Prostate gland (tissue), 2 donors: ENCODE measurements around the gene SLC6A12. TPM values are rescaled to one million over a fixed set of nuclear protein-coding genes. Genes with fewer than 3 reads are reported as not detected.

Source experiments
- DNase-seq: peaks from one replicate; pipeline ENCODE4 v3.0.0-alpha.2; 2019; ENCODE audit warnings: low spot score
- H3K27ac ChIP-seq, 2 donors: fragments of 200-600 bp; sonication (generic); 2 replicates each; pipeline ENCODE4 v1.5.1; 2017 to 2019
- H3K27me3 ChIP-seq: fragments of 200-600 bp; sonication (generic); replicated peaks from 2 replicates; pipeline ENCODE4 v1.5.1; 2019; ENCODE audit not compliant: insufficient read depth
- H3K36me3 ChIP-seq, 2 donors: fragments of 200-600 bp; sonication (generic); 1 replicate in 1 of 2; 2 replicates in 1 of 2; pipeline versions ENCODE4 v1.5.1 to v1.8.1; 2017 to 2019
- H3K4me1 ChIP-seq: fragments of 200-600 bp; sonication (generic); replicated peaks from 2 replicates; pipeline ENCODE4 v1.5.1; 2019
- H3K4me3 ChIP-seq, 2 donors: fragments of 200-600 bp; sonication (generic); 2 replicates each; pipeline ENCODE4 v1.5.1; 2017 to 2019
- H3K9me3 ChIP-seq: fragments of 200-600 bp; sonication (generic); 2 replicates; pipeline ENCODE4 v1.5.1; 2017
- POLR2A ChIP-seq: fragments of 450-650 bp; IDR thresholded peaks from one replicate; pipeline ENCODE4 v1.6.1; 2016; ENCODE audit warnings: antibody characterized with exemption, mild to moderate bottlenecking
- POLR2AphosphoS5 ChIP-seq: sonication (generic); formaldehyde crosslinking; IDR thresholded peaks from one replicate; pipeline ENCODE4 v1.6.1; 2017; ENCODE audit warnings: antibody characterized with exemption
- WGBS: methylation state at CpG from one replicate; pipeline ENCODE4 v1.1.5; 2018; 5-methylcytosine and 5-hydroxymethylcytosine counted together
- intact Hi-C: fragments of 100-400 bp; cut with DNase I; formaldehyde crosslinking; loops from one replicate; pipeline ENCODE4 v1.14.2; 2022
- total RNA-seq, 2 donors: library from RNA; depleted of rRNA; stranded (reverse); fragments of >200 nt; gene quantifications; one replicate each; pipeline ENCODE4 v1.1.0, GENCODE V29; 2016
- TF ChIP-seq, protein P1 (sequence below), 4 experiments: fragments of 200-600 bp in 2 of 4; fragments of 450-650 bp in 2 of 4; sonication (generic) in 2 of 4; IDR thresholded peaks; 1 replicate in 3 of 4; 2 replicates in 1 of 4; pipeline ENCODE4 v1.5.1; 2016 to 2019; ENCODE audit warnings: antibody characterized with exemption in 4 of 4, mild to moderate bottlenecking in 2 of 4, moderate library complexity in 2 of 4

Gene SLC6A12
- total RNA-seq, result 1 to 10 TPM; 1.0 to 1.9 TPM

DNA sequence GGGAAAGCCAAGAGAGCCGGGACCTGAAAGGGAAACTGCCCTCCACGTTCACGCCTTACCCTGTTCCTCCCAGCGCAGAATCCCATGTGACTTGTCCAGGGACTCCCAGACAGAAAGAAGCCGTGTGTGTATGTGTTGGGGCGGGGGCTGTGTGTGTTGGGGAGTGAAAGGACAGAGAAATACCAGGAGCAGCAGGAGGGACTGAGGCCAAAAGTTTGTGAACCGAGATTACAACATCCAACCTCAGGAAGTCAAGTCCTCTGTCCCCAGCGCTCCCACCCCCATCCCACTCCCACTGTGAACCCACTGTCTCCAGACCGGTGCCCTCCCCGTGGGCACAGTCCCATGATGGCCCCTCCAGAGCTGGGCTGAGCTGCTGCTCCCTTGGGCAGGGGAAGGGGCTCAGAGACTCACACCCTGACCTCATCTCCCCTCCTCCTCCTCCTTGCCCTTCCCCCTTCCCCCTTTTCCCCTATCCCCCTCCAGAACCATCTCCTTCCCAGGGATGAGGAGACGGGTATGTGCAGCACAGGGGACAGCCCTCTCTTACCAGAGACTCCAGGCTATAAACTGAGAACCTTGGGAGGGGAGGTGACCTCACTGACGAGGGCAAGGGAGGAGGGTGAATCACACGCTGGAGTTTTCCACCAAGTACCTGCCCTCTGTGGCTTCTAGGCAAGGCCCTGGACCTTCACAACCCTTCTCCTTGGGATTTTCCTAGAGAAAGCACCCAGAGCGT is at the start of gene SLC6A12:
SLC6A12 (minus strand) TSS at position 155 of the 739 bp plus-strand sequence. CDS start 4,171 bp downstream, outside the sequence.
- Histone ChIP-seq H3K36me3 (no peaks in the 10 kb centered on the region), H3K4me3 (no peak within 1 kb of the TSS), H3K27ac (no peak within 1 kb of the TSS), H3K9me3 (no peaks in the 10 kb centered on the region), H3K4me1 (no peaks in the 10 kb centered on the region), H3K27me3 (no peaks in the 10 kb centered on the region)
- intact Hi-C loops, result no loop called here
- WGBS, result 53% methylated on average over 14 of the region's 14 CpGs
- DNase-seq, result no peak
- TF ChIP-seq, protein P1, sequence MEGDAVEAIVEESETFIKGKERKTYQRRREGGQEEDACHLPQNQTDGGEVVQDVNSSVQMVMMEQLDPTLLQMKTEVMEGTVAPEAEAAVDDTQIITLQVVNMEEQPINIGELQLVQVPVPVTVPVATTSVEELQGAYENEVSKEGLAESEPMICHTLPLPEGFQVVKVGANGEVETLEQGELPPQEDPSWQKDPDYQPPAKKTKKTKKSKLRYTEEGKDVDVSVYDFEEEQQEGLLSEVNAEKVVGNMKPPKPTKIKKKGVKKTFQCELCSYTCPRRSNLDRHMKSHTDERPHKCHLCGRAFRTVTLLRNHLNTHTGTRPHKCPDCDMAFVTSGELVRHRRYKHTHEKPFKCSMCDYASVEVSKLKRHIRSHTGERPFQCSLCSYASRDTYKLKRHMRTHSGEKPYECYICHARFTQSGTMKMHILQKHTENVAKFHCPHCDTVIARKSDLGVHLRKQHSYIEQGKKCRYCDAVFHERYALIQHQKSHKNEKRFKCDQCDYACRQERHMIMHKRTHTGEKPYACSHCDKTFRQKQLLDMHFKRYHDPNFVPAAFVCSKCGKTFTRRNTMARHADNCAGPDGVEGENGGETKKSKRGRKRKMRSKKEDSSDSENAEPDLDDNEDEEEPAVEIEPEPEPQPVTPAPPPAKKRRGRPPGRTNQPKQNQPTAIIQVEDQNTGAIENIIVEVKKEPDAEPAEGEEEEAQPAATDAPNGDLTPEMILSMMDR (IDR thresholded peaks at IDR 0.05), result no peak

DNA sequence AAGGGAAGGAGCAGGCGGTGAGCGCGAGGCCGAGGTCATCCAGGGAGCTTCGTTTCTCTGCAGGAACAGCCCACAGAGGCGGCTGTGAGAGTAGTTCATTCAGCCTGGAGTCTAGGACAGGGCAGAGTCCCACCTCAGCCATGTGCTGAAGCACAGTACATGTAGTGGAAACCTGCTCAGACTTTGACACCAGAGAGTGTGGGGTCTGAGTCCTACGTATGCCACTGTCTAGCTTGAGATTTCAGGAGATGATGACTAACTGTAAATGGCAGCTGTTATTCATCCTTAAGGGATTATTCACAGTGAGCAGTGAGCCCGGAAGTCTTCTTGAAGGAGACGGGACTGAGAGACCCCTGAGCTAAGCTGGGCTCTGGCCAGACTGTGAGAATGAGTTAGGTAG is 49.6 kb upstream of the SLC6A12 start:
- intact Hi-C loops, result no loop called here
- 91% methylated on average over 9 of the region's 9 CpGs for WGBS
- Histone ChIP-seq H3K4me1 (no peaks in the 10 kb centered on the region), H3K36me3 (no peaks in the 10 kb centered on the region), H3K27ac (no peak overlapping the region), H3K9me3 (no peaks in the 10 kb centered on the region), H3K4me3 (no peak overlapping the region), H3K27me3 (peaks cover 2% of the 10 kb centered on the region)
- no peak for TF ChIP-seq POLR2A
- TF ChIP-seq, protein P1 (IDR thresholded peaks at IDR 0.05), result no peak
- TF ChIP-seq POLR2AphosphoS5, result no peak
- no peak for DNase-seq

DNA sequence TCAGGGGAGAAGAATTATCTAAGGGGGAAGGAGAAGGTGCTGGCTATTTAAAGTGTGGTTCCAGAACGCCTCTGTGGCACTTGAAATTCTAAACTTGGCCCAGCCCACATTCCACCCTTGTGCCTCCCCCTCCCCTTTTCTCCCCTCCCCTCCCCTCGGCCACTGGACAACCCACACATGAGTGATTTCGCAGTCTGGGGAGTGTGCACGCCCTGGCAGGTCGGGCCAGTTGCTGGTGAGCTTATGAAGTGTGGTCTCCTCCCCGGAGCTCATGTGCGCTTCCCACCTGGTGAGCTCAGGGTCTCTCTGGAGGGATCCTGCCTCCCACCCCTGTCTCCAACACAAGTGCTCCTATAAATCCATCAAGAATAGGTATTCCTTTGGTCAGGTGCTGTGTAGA is 48.9 kb upstream of the SLC6A12 start, which contains the start of gene SLC6A13:
SLC6A13 (minus strand) TSS at position 20 of the 400 bp plus-strand sequence. CDS start 2,784 bp downstream, outside the sequence.
- Histone ChIP-seq H3K27ac (no peak within 1 kb of the TSS), H3K4me3 (no peak within 1 kb of the TSS), H3K4me1 (no peaks in the 10 kb centered on the region), H3K27me3 (peaks cover 2% of the 10 kb centered on the region), H3K36me3 (no peaks in the 10 kb centered on the region), H3K9me3 (no peaks in the 10 kb centered on the region)
- WGBS, result 22% methylated on average over 7 of the region's 7 CpGs
- DNase-seq, result no peak
- TF ChIP-seq POLR2A, result no peak
- TF ChIP-seq POLR2AphosphoS5, result no peak
- TF ChIP-seq, protein P1 (IDR thresholded peaks at IDR 0.05), result no peak
- intact Hi-C loops, result no loop called here

DNA sequence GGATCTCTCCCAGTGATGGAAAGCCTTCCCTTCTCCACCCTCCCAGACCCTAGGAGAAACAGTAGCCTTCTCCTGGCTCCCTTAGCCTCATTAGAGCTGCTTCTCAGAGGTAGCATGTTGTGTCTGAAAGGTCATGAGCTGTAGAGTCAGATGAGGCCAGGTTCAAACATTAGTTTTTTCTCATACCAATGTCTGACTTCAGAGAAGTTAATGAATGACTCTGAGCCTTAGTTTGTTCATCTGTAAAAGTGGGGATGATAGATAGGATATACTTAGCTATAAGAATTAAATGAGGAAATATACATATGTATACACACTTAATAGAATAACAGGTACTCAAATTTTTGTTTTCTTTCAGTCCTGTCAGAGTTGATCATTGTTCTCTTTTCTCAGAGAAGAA is 48.2 kb upstream of the SLC6A12 start:
- H3K4me1 ChIP-seq, result no peaks in the 10 kb centered on the region
- H3K36me3 ChIP-seq, result no peaks in the 10 kb centered on the region
- H3K4me3 ChIP-seq, result no peak overlapping the region
- intact Hi-C loops, result no loop called here
- H3K27ac ChIP-seq, result no peak overlapping the region
- H3K27me3 ChIP-seq, result peaks cover 2% of the 10 kb centered on the region
- TF ChIP-seq, protein P1 (IDR thresholded peaks at IDR 0.05), result no peak
- TF ChIP-seq POLR2A (no peak), POLR2AphosphoS5 (no peak)
- no peaks in the 10 kb centered on the region for H3K9me3 ChIP-seq
- DNase-seq, result no peak
